ENCODE data around the gene IFT80.

Gene IFT80

DNA sequence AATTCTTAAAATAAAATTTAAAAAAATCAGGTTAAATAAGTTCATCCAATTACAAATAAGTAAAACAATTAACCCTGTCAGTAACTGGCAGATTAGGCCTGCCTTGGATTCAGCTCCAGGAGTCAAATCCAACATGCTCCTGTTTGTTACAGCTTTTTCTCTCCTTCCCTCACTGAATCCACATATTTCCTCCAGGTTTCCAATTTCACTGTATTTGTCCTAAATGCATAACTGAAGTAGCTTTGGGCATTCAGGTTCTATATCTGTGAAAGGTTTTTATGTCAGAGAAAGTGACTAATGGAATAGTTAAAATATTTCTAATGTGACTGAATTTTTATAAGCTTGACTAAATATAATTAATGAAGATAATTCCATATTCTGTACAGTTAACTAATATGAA, 79.7 kb downstream of the IFT80 start:
- DNase-seq (ENCODE audit: insufficient read length, low spot score): no peak

DNA sequence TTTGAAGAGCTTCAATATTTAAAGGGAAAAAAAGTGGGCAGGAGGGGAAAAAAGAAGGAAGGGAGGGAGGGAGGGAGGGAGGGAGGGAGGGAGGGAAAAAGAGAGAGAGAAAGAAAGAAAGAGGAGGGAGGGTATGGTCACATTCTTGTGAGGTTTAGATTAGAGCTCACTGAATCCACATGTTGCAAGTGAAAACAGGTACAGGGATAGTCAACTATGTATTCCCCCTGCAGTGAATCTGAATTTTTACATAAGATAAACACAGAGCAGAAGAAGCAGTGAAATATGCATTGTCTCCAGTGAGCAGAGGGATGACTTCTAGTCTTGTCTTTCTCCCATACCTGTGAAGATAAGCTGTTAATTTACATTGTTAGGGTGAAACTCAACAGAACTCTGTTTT, 84.0 kb downstream of the IFT80 start:
- FAIRE-seq (no peak), DNase-seq (ENCODE audit: insufficient read length, low spot score) (no peak)
- TF ChIP-seq, protein P1, sequence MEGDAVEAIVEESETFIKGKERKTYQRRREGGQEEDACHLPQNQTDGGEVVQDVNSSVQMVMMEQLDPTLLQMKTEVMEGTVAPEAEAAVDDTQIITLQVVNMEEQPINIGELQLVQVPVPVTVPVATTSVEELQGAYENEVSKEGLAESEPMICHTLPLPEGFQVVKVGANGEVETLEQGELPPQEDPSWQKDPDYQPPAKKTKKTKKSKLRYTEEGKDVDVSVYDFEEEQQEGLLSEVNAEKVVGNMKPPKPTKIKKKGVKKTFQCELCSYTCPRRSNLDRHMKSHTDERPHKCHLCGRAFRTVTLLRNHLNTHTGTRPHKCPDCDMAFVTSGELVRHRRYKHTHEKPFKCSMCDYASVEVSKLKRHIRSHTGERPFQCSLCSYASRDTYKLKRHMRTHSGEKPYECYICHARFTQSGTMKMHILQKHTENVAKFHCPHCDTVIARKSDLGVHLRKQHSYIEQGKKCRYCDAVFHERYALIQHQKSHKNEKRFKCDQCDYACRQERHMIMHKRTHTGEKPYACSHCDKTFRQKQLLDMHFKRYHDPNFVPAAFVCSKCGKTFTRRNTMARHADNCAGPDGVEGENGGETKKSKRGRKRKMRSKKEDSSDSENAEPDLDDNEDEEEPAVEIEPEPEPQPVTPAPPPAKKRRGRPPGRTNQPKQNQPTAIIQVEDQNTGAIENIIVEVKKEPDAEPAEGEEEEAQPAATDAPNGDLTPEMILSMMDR (IDR thresholded peaks at IDR 0.05; ENCODE audit: insufficient read depth, missing control alignments): no peak

More for the DNA sequence above, 79.7 kb downstream of the IFT80 start:
- TF ChIP-seq, protein P1 (IDR thresholded peaks at IDR 0.05; ENCODE audit: insufficient read depth, missing control alignments): no peak
- FAIRE-seq: no peak

DNA sequence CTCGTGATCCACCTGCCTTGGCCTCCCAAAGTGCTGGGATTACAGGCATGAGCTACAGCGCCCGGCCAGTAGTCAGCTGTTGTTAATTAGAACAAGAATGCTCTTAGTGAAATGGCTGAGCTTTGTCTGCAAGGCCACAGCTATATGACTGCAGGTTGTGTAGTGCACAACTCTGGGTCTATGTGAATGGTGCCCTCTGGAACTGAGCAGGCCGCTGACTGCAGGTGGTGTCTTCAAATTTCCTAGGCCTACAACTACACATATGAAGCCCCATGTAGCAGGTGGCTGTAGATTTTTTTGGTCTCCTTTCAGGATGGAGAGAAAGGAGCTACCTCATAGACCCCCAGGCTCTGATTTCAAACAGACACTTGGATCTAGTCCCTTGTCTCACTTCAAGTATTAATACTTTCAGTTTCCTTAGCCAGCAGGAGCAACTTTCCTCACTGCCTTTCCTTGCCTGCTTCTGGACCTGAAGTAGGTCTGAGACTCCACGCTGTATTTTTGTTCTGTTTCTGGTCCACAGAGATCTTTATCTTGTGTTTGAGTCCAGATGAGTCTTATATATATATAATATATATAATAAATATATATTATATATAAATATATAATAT, 86.9 kb downstream of the IFT80 start:
- DNase-seq (ENCODE audit: insufficient read length, low spot score) (no peak), FAIRE-seq (no peak)
- TF ChIP-seq, protein P1 (IDR thresholded peaks at IDR 0.05; ENCODE audit: insufficient read depth, missing control alignments): no peak

DNA sequence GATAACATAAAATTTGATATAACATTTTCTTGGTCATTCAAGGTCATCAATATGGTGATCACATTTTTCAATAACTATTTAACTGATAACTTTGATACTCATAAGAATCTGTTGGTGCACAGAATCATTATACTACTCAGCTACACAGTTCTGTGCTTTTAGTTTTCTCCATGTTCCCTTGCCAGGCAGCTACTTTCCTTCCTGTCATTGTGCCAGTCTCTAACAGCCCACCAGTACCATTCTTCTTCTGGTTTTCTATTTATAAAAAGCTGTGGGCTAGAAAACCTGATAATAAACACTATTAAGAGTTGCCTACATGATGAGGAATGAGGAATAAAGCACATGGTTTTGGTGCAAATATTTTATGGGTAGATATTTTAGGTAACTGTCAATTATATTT, 96.2 kb downstream of the IFT80 start:
- FAIRE-seq: no peak
- DNase-seq (ENCODE audit: insufficient read length, low spot score): no peak
- TF ChIP-seq, protein P1 (IDR thresholded peaks at IDR 0.05; ENCODE audit: insufficient read depth, missing control alignments): no peak

DNA sequence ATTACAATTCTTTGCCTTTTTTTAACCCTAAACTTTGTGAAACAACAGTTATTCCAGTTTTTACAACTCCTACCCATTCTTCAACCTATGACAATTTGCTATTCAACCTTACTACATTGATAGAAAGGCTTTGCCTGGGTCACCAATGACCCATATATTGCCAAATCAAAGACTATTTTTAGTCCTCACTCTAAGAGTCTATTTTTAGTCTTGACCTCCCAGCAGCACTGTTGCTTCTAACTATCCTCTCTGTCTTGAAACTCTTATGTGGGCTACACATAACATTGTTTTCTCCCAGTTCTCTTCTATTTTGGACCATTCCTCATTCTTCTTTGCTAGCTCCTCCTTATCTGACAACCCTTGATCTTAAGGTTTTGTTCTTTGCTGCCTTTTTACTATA, 102.4 kb downstream of the IFT80 start:
- DNase-seq (ENCODE audit: insufficient read length, low spot score) (no peak), FAIRE-seq (no peak)
- TF ChIP-seq, protein P1 (IDR thresholded peaks at IDR 0.05; ENCODE audit: insufficient read depth, missing control alignments): no peak

DNA sequence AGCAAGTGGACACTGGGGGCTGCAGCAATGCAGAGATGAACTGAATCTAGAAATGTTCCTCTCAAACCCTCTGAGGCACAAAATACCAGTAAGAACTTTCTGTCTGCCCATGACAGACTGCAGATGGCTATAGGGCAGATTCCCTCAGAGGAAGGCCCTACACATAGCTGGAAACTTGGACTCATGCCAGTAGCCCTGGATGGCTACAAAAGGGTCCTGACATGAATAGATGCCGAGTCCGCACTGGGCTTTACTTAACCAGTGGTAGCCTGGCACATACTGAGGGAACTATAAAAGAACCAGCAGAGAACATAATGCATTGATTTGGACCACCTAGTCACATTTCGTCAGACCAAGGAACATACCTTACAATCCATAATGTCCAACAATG, 107.1 kb downstream of the IFT80 start:
- DNase-seq (ENCODE audit: insufficient read length, low spot score): no peak
- TF ChIP-seq, protein P1 (IDR thresholded peaks at IDR 0.05; ENCODE audit: insufficient read depth, missing control alignments): no peak
- no peak for FAIRE-seq

DNA sequence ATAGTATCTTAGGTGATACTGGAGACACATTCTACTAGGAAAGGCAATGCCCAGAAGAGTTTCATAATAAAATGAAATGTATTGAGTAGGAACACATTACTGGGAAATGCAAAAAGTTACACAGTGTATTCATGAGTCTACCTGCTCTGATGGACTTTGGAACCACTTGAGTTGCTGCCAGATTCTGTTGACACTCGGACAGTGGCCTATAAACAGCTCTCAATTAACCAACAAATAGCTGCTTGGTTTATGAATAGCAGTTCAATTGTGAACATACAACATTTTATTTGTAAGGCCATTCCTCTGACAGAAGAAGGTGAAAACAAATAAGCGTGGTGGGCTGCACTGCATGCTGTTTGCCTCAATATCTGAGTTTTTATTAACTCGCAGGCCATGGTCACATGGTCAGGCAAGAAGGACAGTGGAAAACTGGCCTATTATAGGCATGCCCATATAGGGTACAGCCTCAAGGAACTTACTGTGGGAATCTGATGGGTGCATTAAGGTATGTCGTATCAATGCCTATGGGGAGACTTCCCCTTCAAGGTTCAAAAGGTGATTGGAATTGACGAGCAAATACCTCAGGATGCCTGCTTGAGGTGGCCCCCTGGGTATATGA, 107.6 kb downstream of the IFT80 start:
- TF ChIP-seq, protein P1 (IDR thresholded peaks at IDR 0.05; ENCODE audit: insufficient read depth, missing control alignments): no peak
- FAIRE-seq (no peak), DNase-seq (ENCODE audit: insufficient read length, low spot score) (no peak)

Measured in D721Med (cell line).